ENCODE measurements around the gene KCNK2.

KCNK2 gene

DNA sequence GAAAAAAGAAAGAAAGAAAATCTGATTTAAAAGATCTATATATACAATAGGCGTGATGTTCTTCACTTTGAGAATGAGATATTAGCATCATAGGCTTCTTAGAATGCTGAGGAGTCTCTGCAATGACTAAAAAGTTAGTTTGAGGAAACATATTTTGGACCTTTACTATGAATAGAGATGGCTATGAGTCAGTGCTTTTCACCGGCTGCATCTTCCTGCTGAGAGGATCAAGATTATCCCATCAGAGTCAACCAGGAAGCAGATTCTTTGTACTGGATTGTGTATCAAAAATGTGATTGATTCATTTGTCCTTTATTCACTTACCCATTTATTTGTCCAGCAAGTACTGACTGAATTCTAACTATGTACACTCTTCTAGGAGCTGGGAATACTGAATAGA lies 144.2 kb downstream of the KCNK2 start:
- Histone ChIP-seq H3K27ac (replicated peaks) (no peak overlapping the region), H3K27me3 (ENCODE audit: insufficient read depth, poor library complexity, severe bottlenecking) (no peaks in the 10 kb centered on the region), H3K4me3 (replicated peaks; ENCODE audit: insufficient read depth, low read length) (no peak overlapping the region)
- DNase-seq (ENCODE audit: low read depth in 1 of 2, low spot score in 1 of 2), result no peak
- no peak for TF ChIP-seq SPI1 (IDR thresholded peaks at IDR 0.05; ENCODE audit: borderline replicate concordance, low read depth)
- TF ChIP-seq, protein P1, sequence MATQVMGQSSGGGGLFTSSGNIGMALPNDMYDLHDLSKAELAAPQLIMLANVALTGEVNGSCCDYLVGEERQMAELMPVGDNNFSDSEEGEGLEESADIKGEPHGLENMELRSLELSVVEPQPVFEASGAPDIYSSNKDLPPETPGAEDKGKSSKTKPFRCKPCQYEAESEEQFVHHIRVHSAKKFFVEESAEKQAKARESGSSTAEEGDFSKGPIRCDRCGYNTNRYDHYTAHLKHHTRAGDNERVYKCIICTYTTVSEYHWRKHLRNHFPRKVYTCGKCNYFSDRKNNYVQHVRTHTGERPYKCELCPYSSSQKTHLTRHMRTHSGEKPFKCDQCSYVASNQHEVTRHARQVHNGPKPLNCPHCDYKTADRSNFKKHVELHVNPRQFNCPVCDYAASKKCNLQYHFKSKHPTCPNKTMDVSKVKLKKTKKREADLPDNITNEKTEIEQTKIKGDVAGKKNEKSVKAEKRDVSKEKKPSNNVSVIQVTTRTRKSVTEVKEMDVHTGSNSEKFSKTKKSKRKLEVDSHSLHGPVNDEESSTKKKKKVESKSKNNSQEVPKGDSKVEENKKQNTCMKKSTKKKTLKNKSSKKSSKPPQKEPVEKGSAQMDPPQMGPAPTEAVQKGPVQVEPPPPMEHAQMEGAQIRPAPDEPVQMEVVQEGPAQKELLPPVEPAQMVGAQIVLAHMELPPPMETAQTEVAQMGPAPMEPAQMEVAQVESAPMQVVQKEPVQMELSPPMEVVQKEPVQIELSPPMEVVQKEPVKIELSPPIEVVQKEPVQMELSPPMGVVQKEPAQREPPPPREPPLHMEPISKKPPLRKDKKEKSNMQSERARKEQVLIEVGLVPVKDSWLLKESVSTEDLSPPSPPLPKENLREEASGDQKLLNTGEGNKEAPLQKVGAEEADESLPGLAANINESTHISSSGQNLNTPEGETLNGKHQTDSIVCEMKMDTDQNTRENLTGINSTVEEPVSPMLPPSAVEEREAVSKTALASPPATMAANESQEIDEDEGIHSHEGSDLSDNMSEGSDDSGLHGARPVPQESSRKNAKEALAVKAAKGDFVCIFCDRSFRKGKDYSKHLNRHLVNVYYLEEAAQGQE (IDR thresholded peaks at IDR 0.05; ENCODE audit: insufficient replicate concordance, low read depth), result no peak
- TF ChIP-seq POLR2AphosphoS5 (IDR thresholded peaks at IDR 0.05; ENCODE audit: low read depth), result no peak
- no peak for TF ChIP-seq GABPA (IDR thresholded peaks at IDR 0.05; ENCODE audit: low read depth)
- no peak for TF ChIP-seq CTCF (IDR thresholded peaks at IDR 0.05; ENCODE audit: insufficient read depth, low read length)

- H3K27me3 ChIP-seq (ENCODE audit: insufficient read depth, poor library complexity, severe bottlenecking), result no peaks in the 10 kb centered on the region
- DNase-seq (ENCODE audit: low read depth in 1 of 2, low spot score in 1 of 2), result no peak
- H3K27ac ChIP-seq (replicated peaks), result no peak overlapping the region
- H3K4me3 ChIP-seq (replicated peaks; ENCODE audit: insufficient read depth, low read length), result no peak overlapping the region
- TF ChIP-seq CTCF (IDR thresholded peaks at IDR 0.05; ENCODE audit: insufficient read depth, low read length), result no peak
- TF ChIP-seq SPI1 (IDR thresholded peaks at IDR 0.05; ENCODE audit: borderline replicate concordance, low read depth), result no peak
- TF ChIP-seq GABPA (IDR thresholded peaks at IDR 0.05; ENCODE audit: low read depth), result no peak
- TF ChIP-seq, protein P1 (IDR thresholded peaks at IDR 0.05; ENCODE audit: insufficient replicate concordance, low read depth), result no peak
- TF ChIP-seq POLR2AphosphoS5 (IDR thresholded peaks at IDR 0.05; ENCODE audit: low read depth), result no peak
Observed at GRCh38 chr1:215228193-215228592, 145.7 kb downstream of the KCNK2 start.

DNA sequence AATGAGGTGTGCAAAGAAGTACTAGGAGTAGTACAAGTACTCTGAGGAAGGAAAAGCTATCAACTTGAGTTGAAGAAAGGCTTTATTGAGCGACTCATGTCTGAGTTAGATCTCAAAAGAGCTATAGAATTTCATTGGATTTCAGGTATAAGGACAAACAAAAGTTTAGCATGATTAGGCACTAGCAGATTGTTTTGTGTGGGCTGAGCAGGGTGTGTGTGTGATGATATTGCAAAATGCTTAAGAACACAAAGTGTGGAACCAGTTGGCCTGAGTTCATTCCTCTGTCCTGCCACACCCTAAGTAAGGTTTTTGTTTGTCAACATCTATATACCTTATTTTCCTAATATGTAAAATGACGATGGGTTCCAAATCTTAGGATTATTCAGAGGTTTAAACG lies 158.9 kb downstream of the KCNK2 start:
- Histone ChIP-seq H3K27ac (replicated peaks) (no peak overlapping the region), H3K4me3 (replicated peaks; ENCODE audit: insufficient read depth, low read length) (no peak overlapping the region), H3K27me3 (ENCODE audit: insufficient read depth, poor library complexity, severe bottlenecking) (no peaks in the 10 kb centered on the region)
- no peak for DNase-seq (ENCODE audit: low read depth in 1 of 2, low spot score in 1 of 2)
- no peak for TF ChIP-seq SPI1 (IDR thresholded peaks at IDR 0.05; ENCODE audit: borderline replicate concordance, low read depth)
- no peak for TF ChIP-seq CTCF (IDR thresholded peaks at IDR 0.05; ENCODE audit: insufficient read depth, low read length)
- TF ChIP-seq GABPA (IDR thresholded peaks at IDR 0.05; ENCODE audit: low read depth), result no peak
- TF ChIP-seq POLR2AphosphoS5 (IDR thresholded peaks at IDR 0.05; ENCODE audit: low read depth), result no peak
- TF ChIP-seq, protein P1 (IDR thresholded peaks at IDR 0.05; ENCODE audit: insufficient replicate concordance, low read depth), result no peak
